ENCODE data around the gene RAB32.

RAB32 gene

GRCh38 chr6:146578054-146578453 lies 34.4 kb downstream of the RAB32 start:
- no peak overlapping the region for H3K4me3 ChIP-seq (ENCODE audit: low read depth in 1 of 5, low read length in 5 of 5)
- H3K9me3 ChIP-seq (ENCODE audit: control insufficient read depth in 5 of 5, low read length in 5 of 5), result peaks cover 0 to 15% (median 8%) of the 10 kb centered on the region in 5 donors
- no peaks in the 10 kb centered on the region for H3K27me3 ChIP-seq (ENCODE audit: control insufficient read depth in 5 of 5, insufficient read depth in 4 of 5, low read length in 5 of 5)
- H3K4me1 ChIP-seq (ENCODE audit: control insufficient read depth in 5 of 5, insufficient read depth in 5 of 5, low read length in 5 of 5), result peaks cover 0 to 2% (median 0%) of the 10 kb centered on the region in 5 donors
- no peak overlapping the region for H3K27ac ChIP-seq (ENCODE audit: low read depth, low read length)
- H3K36me3 ChIP-seq (ENCODE audit: control insufficient read depth in 5 of 5, insufficient read depth in 5 of 5, low read length in 5 of 5), result no peaks in the 10 kb centered on the region
- H3K9ac ChIP-seq (ENCODE audit: low read length in 5 of 5), result no peak overlapping the region

GRCh38 chr6:146581968-146582367 lies 38.3 kb downstream of the RAB32 start:
- H3K9me3 ChIP-seq (ENCODE audit: control insufficient read depth in 5 of 5, low read length in 5 of 5), result peaks cover 0 to 7% (median 2%) of the 10 kb centered on the region in 5 donors
- no peak overlapping the region for H3K9ac ChIP-seq (ENCODE audit: low read length in 5 of 5)
- no peak overlapping the region for H3K4me3 ChIP-seq (ENCODE audit: low read depth in 1 of 5, low read length in 5 of 5)
- H3K27ac ChIP-seq (ENCODE audit: low read depth, low read length), result no peak overlapping the region
- no peaks in the 10 kb centered on the region for H3K36me3 ChIP-seq (ENCODE audit: control insufficient read depth in 5 of 5, insufficient read depth in 5 of 5, low read length in 5 of 5)
- H3K4me1 ChIP-seq (ENCODE audit: control insufficient read depth in 5 of 5, insufficient read depth in 5 of 5, low read length in 5 of 5), result peaks cover 0 to 4% (median 0%) of the 10 kb centered on the region in 5 donors
- no peaks in the 10 kb centered on the region for H3K27me3 ChIP-seq (ENCODE audit: control insufficient read depth in 5 of 5, insufficient read depth in 4 of 5, low read length in 5 of 5)

GRCh38 chr6:146582857-146583256 lies 39.2 kb downstream of the RAB32 start:
- H3K27me3 ChIP-seq (ENCODE audit: control insufficient read depth in 5 of 5, insufficient read depth in 4 of 5, low read length in 5 of 5), result no peaks in the 10 kb centered on the region
- H3K9me3 ChIP-seq (ENCODE audit: control insufficient read depth in 5 of 5, low read length in 5 of 5), result peaks cover 0 to 7% (median 2%) of the 10 kb centered on the region in 5 donors
- no peak overlapping the region for H3K27ac ChIP-seq (ENCODE audit: low read depth, low read length)
- H3K4me1 ChIP-seq (ENCODE audit: control insufficient read depth in 5 of 5, insufficient read depth in 5 of 5, low read length in 5 of 5), result peaks cover 0 to 4% (median 0%) of the 10 kb centered on the region in 5 donors
- H3K4me3 ChIP-seq (ENCODE audit: low read depth in 1 of 5, low read length in 5 of 5), result no peak overlapping the region
- no peaks in the 10 kb centered on the region for H3K36me3 ChIP-seq (ENCODE audit: control insufficient read depth in 5 of 5, insufficient read depth in 5 of 5, low read length in 5 of 5)
- no peak overlapping the region for H3K9ac ChIP-seq (ENCODE audit: low read length in 5 of 5)

- Histone ChIP-seq H3K4me1 (ENCODE audit: control insufficient read depth in 5 of 5, insufficient read depth in 5 of 5, low read length in 5 of 5) (peaks cover 0 to 4% (median 0%) of the 10 kb centered on the region in 5 donors), H3K9ac (ENCODE audit: low read length in 5 of 5) (no peak overlapping the region)
Observed at GRCh38 chr6:146583966-146584365, 40.3 kb downstream of the RAB32 start.

GRCh38 chr6:146587459-146587858 lies 43.8 kb downstream of the RAB32 start:
- H3K27ac ChIP-seq (ENCODE audit: low read depth, low read length), result no peak overlapping the region
- peaks cover 0 to 4% (median 0%) of the 10 kb centered on the region in 5 donors for H3K4me1 ChIP-seq (ENCODE audit: control insufficient read depth in 5 of 5, insufficient read depth in 5 of 5, low read length in 5 of 5)
- peaks cover 0 to 7% (median 2%) of the 10 kb centered on the region in 5 donors for H3K9me3 ChIP-seq (ENCODE audit: control insufficient read depth in 5 of 5, low read length in 5 of 5)
- H3K27me3 ChIP-seq (ENCODE audit: control insufficient read depth in 5 of 5, insufficient read depth in 4 of 5, low read length in 5 of 5), result no peaks in the 10 kb centered on the region
- no peak overlapping the region for H3K4me3 ChIP-seq (ENCODE audit: low read depth in 1 of 5, low read length in 5 of 5)
- H3K36me3 ChIP-seq (ENCODE audit: control insufficient read depth in 5 of 5, insufficient read depth in 5 of 5, low read length in 5 of 5), result no peaks in the 10 kb centered on the region
- no peak overlapping the region for H3K9ac ChIP-seq (ENCODE audit: low read length in 5 of 5)

More at GRCh38 chr6:146583966-146584365, 40.3 kb downstream of the RAB32 start:
- no peaks in the 10 kb centered on the region for H3K27me3 ChIP-seq (ENCODE audit: control insufficient read depth in 5 of 5, insufficient read depth in 4 of 5, low read length in 5 of 5)
- H3K9me3 ChIP-seq (ENCODE audit: control insufficient read depth in 5 of 5, low read length in 5 of 5), result peaks cover 0 to 7% (median 2%) of the 10 kb centered on the region in 5 donors
- no peaks in the 10 kb centered on the region for H3K36me3 ChIP-seq (ENCODE audit: control insufficient read depth in 5 of 5, insufficient read depth in 5 of 5, low read length in 5 of 5)
- H3K27ac ChIP-seq (ENCODE audit: low read depth, low read length), result no peak overlapping the region
- H3K4me3 ChIP-seq (ENCODE audit: low read depth in 1 of 5, low read length in 5 of 5), result no peak overlapping the region

GRCh38 chr6:146590492-146590891 lies 46.9 kb downstream of the RAB32 start:
- H3K9me3 ChIP-seq (ENCODE audit: control insufficient read depth in 5 of 5, low read length in 5 of 5), result no peaks in the 10 kb centered on the region
- H3K27me3 ChIP-seq (ENCODE audit: control insufficient read depth in 5 of 5, insufficient read depth in 4 of 5, low read length in 5 of 5), result no peaks in the 10 kb centered on the region
- peaks cover 0 to 3% (median 0%) of the 10 kb centered on the region in 5 donors for H3K4me1 ChIP-seq (ENCODE audit: control insufficient read depth in 5 of 5, insufficient read depth in 5 of 5, low read length in 5 of 5)
- H3K36me3 ChIP-seq (ENCODE audit: control insufficient read depth in 5 of 5, insufficient read depth in 5 of 5, low read length in 5 of 5), result no peaks in the 10 kb centered on the region
- no peak overlapping the region for H3K4me3 ChIP-seq (ENCODE audit: low read depth in 1 of 5, low read length in 5 of 5)
- H3K27ac ChIP-seq (ENCODE audit: low read depth, low read length), result no peak overlapping the region
- no peak overlapping the region for H3K9ac ChIP-seq (ENCODE audit: low read length in 5 of 5)

GRCh38 chr6:146592451-146592850 lies 48.8 kb downstream of the RAB32 start:
- H3K27ac ChIP-seq (ENCODE audit: low read depth, low read length), result no peak overlapping the region

GRCh38 chr6:146593986-146594385 lies 50.4 kb downstream of the RAB32 start:
- Histone ChIP-seq H3K9ac (ENCODE audit: low read length in 5 of 5) (no peak overlapping the region), H3K9me3 (ENCODE audit: control insufficient read depth in 5 of 5, low read length in 5 of 5) (no peaks in the 10 kb centered on the region), H3K4me1 (ENCODE audit: control insufficient read depth in 5 of 5, insufficient read depth in 5 of 5, low read length in 5 of 5) (peaks cover 0 to 11% (median 9%) of the 10 kb centered on the region in 5 donors), H3K27ac (ENCODE audit: low read depth, low read length) (no peak overlapping the region), H3K4me3 (ENCODE audit: low read depth in 1 of 5, low read length in 5 of 5) (no peak overlapping the region), H3K36me3 (ENCODE audit: control insufficient read depth in 5 of 5, insufficient read depth in 5 of 5, low read length in 5 of 5) (no peaks in the 10 kb centered on the region), H3K27me3 (ENCODE audit: control insufficient read depth in 5 of 5, insufficient read depth in 4 of 5, low read length in 5 of 5) (no peaks in the 10 kb centered on the region)

More at GRCh38 chr6:146592451-146592850, 48.8 kb downstream of the RAB32 start:
- no peak overlapping the region for H3K9ac ChIP-seq (ENCODE audit: low read length in 5 of 5)
- no peaks in the 10 kb centered on the region for H3K36me3 ChIP-seq (ENCODE audit: control insufficient read depth in 5 of 5, insufficient read depth in 5 of 5, low read length in 5 of 5)
- no peak overlapping the region for H3K4me3 ChIP-seq (ENCODE audit: low read depth in 1 of 5, low read length in 5 of 5)
- no peaks in the 10 kb centered on the region for H3K9me3 ChIP-seq (ENCODE audit: control insufficient read depth in 5 of 5, low read length in 5 of 5)
- no peaks in the 10 kb centered on the region for H3K27me3 ChIP-seq (ENCODE audit: control insufficient read depth in 5 of 5, insufficient read depth in 4 of 5, low read length in 5 of 5)
- H3K4me1 ChIP-seq (ENCODE audit: control insufficient read depth in 5 of 5, insufficient read depth in 5 of 5, low read length in 5 of 5), result peaks cover 0 to 5% (median 0%) of the 10 kb centered on the region in 5 donors

- H3K9ac ChIP-seq (ENCODE audit: low read length in 5 of 5), result no peak overlapping the region
- H3K4me1 ChIP-seq (ENCODE audit: control insufficient read depth in 5 of 5, insufficient read depth in 5 of 5, low read length in 5 of 5), result peaks cover 0 to 14% (median 12%) of the 10 kb centered on the region in 5 donors
- no peaks in the 10 kb centered on the region for H3K27me3 ChIP-seq (ENCODE audit: control insufficient read depth in 5 of 5, insufficient read depth in 4 of 5, low read length in 5 of 5)
- H3K36me3 ChIP-seq (ENCODE audit: control insufficient read depth in 5 of 5, insufficient read depth in 5 of 5, low read length in 5 of 5), result no peaks in the 10 kb centered on the region
- no peak overlapping the region for H3K4me3 ChIP-seq (ENCODE audit: low read depth in 1 of 5, low read length in 5 of 5)
- H3K9me3 ChIP-seq (ENCODE audit: control insufficient read depth in 5 of 5, low read length in 5 of 5), result no peaks in the 10 kb centered on the region
- no peak overlapping the region for H3K27ac ChIP-seq (ENCODE audit: low read depth, low read length)
Observed at GRCh38 chr6:146594495-146594894, 50.9 kb downstream of the RAB32 start.

- Histone ChIP-seq H3K36me3 (ENCODE audit: control insufficient read depth in 5 of 5, insufficient read depth in 5 of 5, low read length in 5 of 5) (no peaks in the 10 kb centered on the region), H3K4me3 (ENCODE audit: low read depth in 1 of 5, low read length in 5 of 5) (no peak overlapping the region), H3K27ac (ENCODE audit: low read depth, low read length) (no peak overlapping the region), H3K27me3 (ENCODE audit: control insufficient read depth in 5 of 5, insufficient read depth in 4 of 5, low read length in 5 of 5) (no peaks in the 10 kb centered on the region), H3K9ac (ENCODE audit: low read length in 5 of 5) (no peak overlapping the region), H3K9me3 (ENCODE audit: control insufficient read depth in 5 of 5, low read length in 5 of 5) (no peaks in the 10 kb centered on the region), H3K4me1 (ENCODE audit: control insufficient read depth in 5 of 5, insufficient read depth in 5 of 5, low read length in 5 of 5) (peaks cover 0 to 14% (median 12%) of the 10 kb centered on the region in 5 donors)
Observed at GRCh38 chr6:146595972-146596731, 52.5 kb downstream of the RAB32 start.

Measured in subcutaneous abdominal adipose tissue (tissue), 5 donors.